Vein endothelial cell (primary cell): ENCODE measurements around the gene SAFB. TPM values are rescaled to one million over a fixed set of nuclear protein-coding genes. Genes with fewer than 3 reads are reported as not detected.

ENCODE experiments used
- small RNA-seq: library from RNA; depleted of rRNA; stranded (forward); fragments of <200 nt; gene quantifications from one replicate; pipeline ENCODE3, GENCODE V24; 2012
- total RNA-seq: library from RNA; depleted of rRNA; stranded (reverse); fragments of >200 nt; gene quantifications from 2 replicates; pipeline ENCODE4 v1.2.3, GENCODE V29; 2012

Gene SAFB
- total RNA-seq, result 45.4 and 51.1 TPM in 2 replicates

DNA sequence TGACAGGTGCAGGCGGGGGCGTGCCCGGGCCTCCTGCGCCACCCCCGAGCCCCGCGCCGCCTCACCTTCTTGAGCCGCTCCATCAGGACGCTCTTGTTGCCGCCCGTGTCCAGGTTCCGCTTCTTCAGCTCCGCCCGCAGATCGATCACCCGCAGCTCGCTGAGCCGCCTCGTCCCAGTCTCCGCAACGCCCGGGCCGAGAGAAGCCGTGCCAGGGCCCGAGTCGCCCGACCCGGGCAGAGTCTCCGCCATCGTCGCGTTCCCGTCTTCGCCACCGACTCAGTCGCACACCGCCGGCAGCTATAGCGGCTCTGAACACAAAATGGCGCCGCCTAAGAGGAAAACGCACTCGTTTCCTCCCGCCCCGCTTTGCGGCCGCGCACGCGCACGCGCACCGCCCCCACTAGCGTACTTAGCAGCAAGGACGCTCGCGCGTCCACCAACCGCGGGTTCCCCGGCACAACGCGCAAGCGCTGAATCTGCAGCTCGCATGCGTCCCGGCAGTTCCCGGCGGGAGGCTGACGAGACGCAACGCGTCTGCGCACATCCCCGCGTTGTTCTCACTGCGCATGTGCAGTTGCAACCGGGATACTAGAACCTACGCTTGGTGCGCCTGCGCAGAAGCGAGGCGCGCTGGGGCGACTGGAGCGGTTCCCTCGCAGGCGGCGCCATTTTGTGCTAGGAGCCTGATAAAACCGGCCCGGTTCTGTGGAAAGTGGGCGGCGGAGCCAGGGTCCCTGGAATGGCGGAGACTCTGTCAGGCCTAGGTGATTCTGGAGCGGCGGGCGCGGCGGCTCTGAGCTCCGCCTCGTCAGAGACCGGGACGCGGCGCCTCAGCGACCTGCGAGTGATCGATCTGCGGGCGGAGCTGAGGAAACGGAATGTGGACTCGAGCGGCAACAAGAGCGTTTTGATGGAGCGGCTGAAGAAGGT, at the start of gene SAFB, which contains the start of gene SAFB2:
Gene SAFB, plus strand, starts transcription at position 619 of the 932 bp plus-strand sequence. Its CDS starts 123 bp downstream, at position 742.
Gene SAFB2, minus strand, starts transcription at position 312 of the 932 bp plus-strand sequence. Its CDS starts 61 bp downstream, at position 251.

DNA sequence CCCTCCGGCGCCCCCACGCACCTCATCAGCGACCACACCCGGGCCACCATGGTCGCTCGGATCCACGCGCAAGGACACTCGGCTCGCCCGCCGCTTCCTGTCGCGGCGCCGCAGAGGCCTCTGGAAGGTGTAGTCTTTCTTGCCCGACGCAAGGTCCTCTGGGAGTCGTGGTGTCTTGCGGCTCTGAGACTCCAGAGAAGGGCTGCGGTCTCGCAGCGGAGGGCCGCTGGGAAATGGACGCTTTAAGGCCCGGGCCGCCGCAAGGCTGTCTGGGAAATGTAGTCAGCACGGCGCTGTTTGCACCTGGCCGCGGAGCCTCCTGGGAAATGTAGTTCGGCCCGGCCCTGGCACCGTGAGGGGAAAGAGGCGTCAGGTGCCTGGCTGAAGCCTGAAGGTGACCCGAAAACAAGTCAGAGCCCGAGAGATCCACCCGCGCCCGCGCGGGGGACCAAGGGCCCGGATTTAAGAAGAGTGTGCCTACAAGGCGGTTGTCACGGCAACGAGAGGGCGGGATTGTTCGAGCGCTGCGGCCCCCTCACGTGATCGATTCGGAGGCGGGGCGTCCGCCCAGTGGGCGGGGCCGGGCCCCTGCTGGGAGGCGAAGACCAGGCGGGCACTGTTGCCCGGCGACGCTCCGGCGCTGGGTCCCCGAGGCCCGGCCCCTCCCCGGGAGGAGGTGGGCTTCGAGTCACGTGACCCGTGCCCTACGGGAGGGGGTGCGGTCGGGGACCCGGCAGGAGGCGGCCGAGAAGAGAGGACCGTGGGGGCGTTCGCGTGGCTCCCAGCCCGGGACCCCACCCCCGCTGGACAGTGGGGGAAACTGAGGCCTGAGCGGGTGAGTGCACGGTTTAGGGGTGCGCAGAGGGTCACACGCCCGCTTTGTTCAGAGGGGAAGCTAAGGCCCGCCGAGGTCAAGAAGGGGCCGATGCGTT, 57.8 kb downstream of the SAFB start, which contains the start of the genes HSD11B1L and MICOS13:
Gene HSD11B1L, plus strand, starts transcription at position 591 of the 932 bp plus-strand sequence. CDS start 3,806 bp downstream, outside the sequence.
Gene MICOS13, minus strand, starts transcription at position 80 of the 932 bp plus-strand sequence. Its CDS starts 30 bp downstream, at position 50.

DNA sequence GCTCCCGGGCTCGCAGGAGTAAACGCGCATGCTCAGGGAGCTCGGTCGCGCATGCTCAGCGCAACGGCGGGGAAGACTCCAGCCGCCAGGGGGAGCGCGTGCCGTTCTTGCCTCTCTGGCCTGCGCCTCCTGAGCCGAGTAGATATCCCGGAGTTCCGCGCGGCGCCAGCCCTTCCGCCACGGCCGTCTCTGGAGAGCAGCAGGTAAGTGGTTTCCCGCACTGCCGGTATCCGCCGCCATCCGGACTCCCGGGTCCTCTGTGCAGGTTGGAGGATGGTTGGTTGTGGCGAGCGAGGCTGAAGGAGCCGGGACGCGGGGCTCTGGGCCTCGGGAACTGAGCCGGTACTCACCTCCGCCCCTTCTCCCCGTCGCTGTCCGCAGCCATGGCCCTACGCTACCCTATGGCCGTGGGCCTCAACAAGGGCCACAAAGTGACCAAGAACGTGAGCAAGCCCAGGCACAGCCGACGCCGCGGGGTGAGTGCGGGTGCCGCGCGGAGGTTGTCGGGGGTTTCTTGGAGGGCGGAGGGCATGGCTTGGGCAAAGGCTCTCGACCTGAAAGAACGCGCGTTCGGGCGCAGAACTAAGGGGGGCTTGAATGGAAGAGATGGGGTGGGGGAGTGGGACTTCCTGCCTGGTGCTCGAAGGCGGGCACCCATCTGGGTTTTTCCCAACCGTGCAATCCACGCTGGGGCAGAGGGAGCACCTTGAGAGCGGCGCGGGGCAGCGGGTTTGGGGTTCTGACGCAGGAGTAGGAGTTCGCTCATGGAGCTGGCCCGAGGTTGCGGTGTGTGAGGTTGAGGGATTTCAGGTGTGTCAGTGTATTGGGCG, 67.5 kb downstream of the SAFB start, which contains the start of gene RPL36:
Gene RPL36, plus strand, starts transcription at position 171 of the 830 bp plus-strand sequence. Its CDS starts 213 bp downstream, at position 384.

Small RNA genes within 50 kb of the gene (small RNA-seq; reads per million reads assigned to genes)
- gene SNRPEP4, result 0.16 reads per million

Other genes starting within 250 kb of the SAFB start
- gene ZNRF4, start 167.7 kb upstream of the SAFB start, total RNA-seq, result not detected in 2 replicates
- gene TINCR, start 55.1 kb upstream of the SAFB start, total RNA-seq, result 0.29 TPM in 1 of 2 replicates, not detected in the other
- gene SAFB2, start 307 bp upstream of the SAFB start, total RNA-seq, result 32.0 and 48.5 TPM in 2 replicates
- 26.4 and 31.4 TPM in 2 replicates for gene MICOS13, start 57.4 kb downstream of the SAFB start, total RNA-seq
- 6.6 and 12.1 TPM in 2 replicates for gene HSD11B1L, start 57.9 kb downstream of the SAFB start, total RNA-seq
- gene RPL36, start 67.2 kb downstream of the SAFB start, total RNA-seq, result 286 and 384 TPM in 2 replicates
- gene LONP1, start 97.1 kb downstream of the SAFB start, total RNA-seq, result 67.2 and 71.9 TPM in 2 replicates
- gene CATSPERD, start 97.6 kb downstream of the SAFB start, total RNA-seq, result not detected in 2 replicates
- 0.57 and 0.65 TPM in 2 replicates for gene PRR22, start 161.7 kb downstream of the SAFB start, total RNA-seq
- gene DUS3L, start 168.1 kb downstream of the SAFB start, total RNA-seq, result 32.0 and 37.2 TPM in 2 replicates
- gene NRTN, start 182.0 kb downstream of the SAFB start, total RNA-seq, result not detected in 2 replicates
- gene FUT6, start 216.6 kb downstream of the SAFB start, total RNA-seq, result not detected in 2 replicates
- not detected in 2 replicates for gene FUT3, start 228.4 kb downstream of the SAFB start, total RNA-seq
- not detected in 2 replicates for gene FUT5, start 247.5 kb downstream of the SAFB start, total RNA-seq